GM08714 (cell line): ENCODE measurements around the gene ARHGAP40.

Experiments
- H3K4me3 ChIP-seq: fragments of 200-500 bp; sonication (Bioruptor generic); 2 replicates; pipeline ENCODE4 v1.5.1; 2014; ENCODE audit warnings: mild to moderate bottlenecking, low read length, inconsistent platforms
- ZNF274 ChIP-seq: IDR thresholded peaks from 2 replicates; pipeline ENCODE4 v1.6.1; 2012; ENCODE audit warnings: mild to moderate bottlenecking, low read depth, low read length

ARHGAP40 gene

DNA sequence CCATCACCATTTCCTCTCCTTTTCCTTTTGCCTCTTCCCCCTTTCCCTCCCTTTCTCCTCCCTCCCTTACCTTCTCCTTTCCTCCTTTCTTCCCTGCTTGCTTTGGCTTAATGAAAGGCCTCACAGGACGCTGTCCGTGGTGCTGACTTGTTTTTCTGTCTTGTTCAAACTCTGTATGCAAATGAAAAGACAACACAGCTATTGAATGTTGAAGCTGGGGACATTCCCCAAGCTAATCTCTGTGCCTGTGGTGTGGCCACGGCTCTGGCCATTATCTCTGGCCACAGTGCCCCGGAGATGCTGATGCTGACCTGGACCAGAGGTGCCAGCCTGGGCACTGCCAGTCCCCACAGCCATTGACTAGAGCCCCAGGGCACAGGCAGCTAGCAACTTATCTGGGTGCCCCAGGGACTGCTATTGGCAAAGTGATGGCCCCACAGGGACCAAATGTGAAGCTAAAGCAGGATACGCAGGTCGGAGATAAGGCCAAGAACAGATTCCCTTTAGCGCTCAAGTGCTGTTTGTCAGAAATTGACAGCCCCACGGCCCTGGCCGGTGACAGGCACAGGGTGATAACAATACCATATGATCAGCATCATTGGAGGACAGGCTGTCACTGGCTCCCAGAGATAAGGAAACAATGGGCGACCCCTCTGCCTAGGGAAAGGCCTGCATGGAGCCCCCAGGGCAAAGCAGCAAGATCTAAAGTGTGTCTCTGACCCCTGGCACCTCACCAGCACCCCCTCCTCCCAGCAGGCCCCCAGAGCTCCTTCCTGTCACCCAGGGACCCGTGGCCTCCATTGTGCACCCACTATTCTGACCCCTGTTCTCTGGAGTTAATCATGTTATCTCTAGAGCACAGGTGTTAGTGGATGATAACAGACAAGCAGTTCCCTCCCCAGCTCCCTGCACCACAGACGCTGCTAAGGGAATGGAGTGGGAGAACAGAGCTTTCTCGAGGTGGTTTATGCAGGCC is 91.1 kb downstream of the ARHGAP40 start:
- no peak for TF ChIP-seq ZNF274
- H3K4me3 ChIP-seq: no peak overlapping the region

DNA sequence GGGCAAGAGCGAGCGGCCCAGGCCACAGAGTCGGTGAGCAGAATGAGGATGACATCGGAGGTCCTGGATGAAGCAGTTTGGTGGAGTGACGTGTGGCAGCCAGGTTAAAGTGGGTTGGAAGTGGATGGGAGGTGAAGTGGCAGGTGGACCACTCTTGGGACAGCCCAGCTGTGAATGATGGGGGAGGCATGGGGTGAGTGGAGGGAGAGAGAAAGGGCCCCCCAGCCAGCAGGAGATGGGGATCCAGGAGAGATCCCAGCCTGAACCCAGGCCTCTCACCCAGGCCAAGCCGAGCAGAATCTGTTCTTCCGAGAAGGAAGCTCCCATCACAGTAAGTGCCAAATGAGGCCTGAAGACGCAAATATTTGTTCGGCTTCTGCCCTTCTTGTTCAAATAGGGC is 95.7 kb downstream of the ARHGAP40 start:
- H3K4me3 ChIP-seq: no peak overlapping the region
- TF ChIP-seq ZNF274: no peak

DNA sequence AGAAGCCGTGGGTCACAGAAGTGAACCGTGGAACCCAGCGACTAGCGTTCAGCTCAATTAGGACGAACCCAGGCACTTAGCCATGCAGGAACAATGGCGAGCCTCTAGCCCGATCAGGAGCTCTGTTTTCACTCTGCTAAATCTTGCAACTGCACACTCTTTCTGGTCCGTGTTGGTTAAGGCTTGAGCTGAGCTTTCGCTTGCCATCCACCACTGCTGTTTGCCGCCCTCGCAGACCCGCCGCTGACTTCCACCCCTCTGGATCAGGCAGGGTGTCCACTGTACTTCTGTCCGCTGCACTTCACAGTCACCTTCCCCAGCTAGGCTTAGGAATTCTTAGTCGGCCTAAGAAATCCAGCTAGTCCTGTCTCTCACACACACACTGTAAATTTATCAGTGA is 96.9 kb downstream of the ARHGAP40 start:
- no peak for TF ChIP-seq ZNF274
- no peak overlapping the region for H3K4me3 ChIP-seq

DNA sequence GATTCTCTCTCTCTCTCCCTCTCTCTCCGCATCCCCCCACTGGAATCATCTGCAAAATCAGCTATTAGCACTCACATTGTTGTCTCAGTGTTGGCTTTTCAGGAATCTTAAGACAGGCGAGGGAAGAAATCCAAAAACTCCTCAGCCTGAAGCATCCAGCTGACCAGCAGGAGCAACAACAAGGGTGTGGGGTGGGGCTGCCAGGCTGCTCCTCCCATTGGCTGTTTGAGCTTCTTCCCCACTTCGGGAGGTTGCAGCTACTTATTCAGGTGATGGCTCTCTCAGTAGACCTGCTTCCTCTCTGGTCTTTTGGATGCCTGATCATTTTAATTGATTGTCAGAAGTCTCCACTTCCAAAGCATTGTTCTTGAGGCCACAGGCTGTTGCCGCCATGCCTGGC is 98.5 kb downstream of the ARHGAP40 start:
- no peak overlapping the region for H3K4me3 ChIP-seq
- no peak for TF ChIP-seq ZNF274
